CD4-positive, alpha-beta T cell (primary cell): Measurements from ENCODE around the gene PDE6C. TPM values are rescaled to one million over a fixed set of nuclear protein-coding genes. Genes with fewer than 3 reads are reported as not detected.

Experiments
- ATAC-seq: fragments of 200-7000 bp; cut with Tn5 transposase; one replicate; pipeline ENCODE4 v1.10.0; 2022; ENCODE audit warnings: mild to moderate bottlenecking; ENCODE audit not compliant: poor library complexity
- CTCF ChIA-PET: fragments of 350-600 bp; sonication (Branson Sonifier 250); formaldehyde crosslinking; loops from one replicate; lab custom pipeline; 2021; ENCODE audit warnings: antibody characterized with exemption, inconsistent platforms; lab: Charles Lee
- POLR2A ChIA-PET: fragments of 350-600 bp; sonication (Branson Sonifier 250); formaldehyde crosslinking; loops from one replicate; lab custom pipeline; 2021; ENCODE audit warnings: antibody characterized with exemption, inconsistent platforms; lab: Charles Lee
- DNase-seq, 14 experiments: peaks; one replicate each; pipeline ENCODE4 v3.0.0-alpha.2; 2013 to 2020; ENCODE audit warnings: mixed read lengths in 2 of 14
- H3K27ac ChIP-seq, 2 donors: one replicate each; pipeline versions ENCODE4 v1.5.1 to v1.7.0; 2013; ENCODE audit warnings: low read length in 2 of 2, low read depth in 1 of 2, mild to moderate bottlenecking in 1 of 2
- H3K27me3 ChIP-seq, 2 experiments: 1 replicate in 1 of 2; 2 replicates in 1 of 2; pipeline versions ENCODE4 v1.6.1 to v1.7.0; 2013; ENCODE audit warnings: low read length in 2 of 2, control low read depth in 1 of 2, mild to moderate bottlenecking in 1 of 2, moderate library complexity in 1 of 2; ENCODE audit not compliant: insufficient read depth in 2 of 2, control insufficient read depth in 1 of 2
- H3K36me3 ChIP-seq: one replicate; pipeline ENCODE4 v1.6.1; 2013; ENCODE audit warnings: low read length, control low read depth; ENCODE audit not compliant: insufficient read depth
- H3K4me1 ChIP-seq: one replicate; pipeline ENCODE4 v1.6.1; 2013; ENCODE audit warnings: low read length, control low read depth; ENCODE audit not compliant: insufficient read depth
- H3K4me3 ChIP-seq: one replicate; pipeline ENCODE4 v1.5.1; 2013; ENCODE audit warnings: mild to moderate bottlenecking, low read length, moderate library complexity
- H3K9me3 ChIP-seq, 2 experiments: 1 replicate in 1 of 2; 2 replicates in 1 of 2; pipeline versions ENCODE4 v1.6.1 to v1.7.0; 2013; ENCODE audit warnings: low read length in 2 of 2, mild to moderate bottlenecking in 2 of 2, control low read depth in 1 of 2, moderate library complexity in 1 of 2; ENCODE audit not compliant: control insufficient read depth in 1 of 2, insufficient read depth in 1 of 2
- H3K27ac Mint-ChIP-seq: one replicate; pipeline ENCODE4 v1.8.0; 2020; ENCODE audit warnings: mixed read lengths
- H3K27me3 Mint-ChIP-seq: one replicate; pipeline ENCODE4 v1.8.0; 2021; ENCODE audit warnings: mixed read lengths
- H3K36me3 Mint-ChIP-seq: one replicate; pipeline ENCODE4 v1.8.0; 2021; ENCODE audit warnings: low read depth, mixed read lengths
- H3K4me1 Mint-ChIP-seq: one replicate; pipeline ENCODE4 v1.8.0; 2021; ENCODE audit warnings: low read depth, mixed read lengths
- H3K4me3 Mint-ChIP-seq: one replicate; pipeline ENCODE4 v1.8.0; 2020; ENCODE audit warnings: mild to moderate bottlenecking, mixed read lengths
- H3K9me3 Mint-ChIP-seq: one replicate; pipeline ENCODE4 v1.8.0; 2020; ENCODE audit warnings: mixed read lengths
- CTCF ChIP-seq: fragments of 200-600 bp; IDR thresholded peaks from one replicate; pipeline ENCODE4 v1.8.0; 2022; ENCODE audit warnings: antibody characterized with exemption, mild to moderate bottlenecking
- intact Hi-C, 2 experiments: fragments of 100-400 bp; cut with DNase I in 1 of 2; cut with micrococcal nuclease in 1 of 2; formaldehyde crosslinking; loops; one replicate each; pipeline versions ENCODE4 v1.15.1 to v1.9.0; 2023 to 2025; cut with DNase I, micrococcal nuclease
- total RNA-seq, 174 experiments: library from RNA in 2 of 174; stranded (reverse) in 2 of 174; gene quantifications; one replicate each; pipeline ENCODE4 v1.2.3 and lab custom pipeline; 2021 to 2026

PDE6C gene
- total RNA-seq, 2 experiments from 2014 or later = not detected

DNA sequence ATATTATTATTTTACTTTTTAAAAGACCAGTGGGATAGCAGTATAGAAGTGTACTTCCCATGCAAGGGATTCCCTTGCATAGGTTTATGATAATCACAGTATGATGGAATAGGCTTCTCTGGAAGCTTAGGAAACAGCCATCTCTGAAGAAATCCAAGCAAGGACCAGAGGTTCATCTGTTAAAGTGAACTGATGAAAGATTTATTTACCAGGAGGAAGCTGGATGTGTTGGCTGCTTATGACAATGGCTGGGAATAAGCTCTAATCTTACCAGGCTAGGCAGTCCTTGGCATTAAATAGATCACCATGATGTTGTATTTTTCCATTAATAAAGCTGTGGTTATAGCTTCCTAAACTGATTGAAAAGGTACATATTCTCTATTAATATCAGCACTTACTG, 58.0 kb downstream of the PDE6C start:
- Histone ChIP-seq H3K36me3 (peaks cover 68% of the 10 kb centered on the region), H3K27ac (no peak overlapping the region), H3K4me3 (no peak overlapping the region), H3K4me1 (no peaks in the 10 kb centered on the region), H3K27me3 (no peaks in the 10 kb centered on the region), H3K9me3 (no peaks in the 10 kb centered on the region)
- no peaks in the 10 kb centered on the region for H3K9me3 Mint-ChIP-seq
- TF ChIP-seq CTCF = no peak
- H3K36me3 Mint-ChIP-seq = peaks cover 94% of the 10 kb centered on the region
- ATAC-seq (no peak), DNase-seq (no peak)
- H3K4me1 Mint-ChIP-seq = peaks cover 4% of the 10 kb centered on the region
- POLR2A ChIA-PET = no interaction called here
- no peaks in the 10 kb centered on the region for H3K27me3 Mint-ChIP-seq
- intact Hi-C loops = no loop called here
- CTCF ChIA-PET = interaction anchor here (0.9 to 1.2 kb wide), 2 partner anchors 10 to 15 kb away, joined by 3 to 4 read pairs; no protein-coding TSS in a partner anchor
- H3K4me3 Mint-ChIP-seq = no peak overlapping the region
- H3K27ac Mint-ChIP-seq = no peak overlapping the region

DNA sequence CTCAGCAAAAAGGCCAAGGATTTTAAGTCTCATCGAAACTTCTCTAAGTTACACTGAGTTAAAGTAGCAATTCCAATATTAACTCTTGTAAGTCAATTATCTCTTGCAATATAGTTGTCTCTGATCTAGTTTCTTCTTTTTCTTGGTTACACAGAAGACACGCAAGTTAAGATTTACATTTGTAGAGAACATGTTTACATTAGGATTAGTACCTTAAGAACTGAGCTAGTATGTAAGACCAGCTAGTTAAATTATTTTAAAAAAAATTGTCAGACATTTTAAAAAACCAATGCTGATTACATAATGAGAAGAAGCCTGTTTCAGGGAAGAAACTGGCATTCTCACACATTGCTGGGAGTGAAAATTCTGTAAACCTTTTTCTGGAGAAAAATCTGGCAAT, 58.7 kb downstream of the PDE6C start:
- CTCF ChIA-PET = interaction anchor here (0.9 to 1.2 kb wide), 2 partner anchors 9 to 15 kb away, joined by 3 to 4 read pairs; no protein-coding TSS in a partner anchor

GRCh38 chr10:93672022-93672678, 59.8 kb downstream of the PDE6C start:
- H3K36me3 ChIP-seq = peaks cover 68% of the 10 kb centered on the region
- H3K27ac Mint-ChIP-seq = no peak overlapping the region
- peaks cover 77% of the 10 kb centered on the region for H3K36me3 Mint-ChIP-seq

More for the DNA sequence above, 58.7 kb downstream of the PDE6C start:
- POLR2A ChIA-PET = no interaction called here
- H3K27ac ChIP-seq = no peak overlapping the region
- no peaks in the 10 kb centered on the region for H3K27me3 ChIP-seq
- Mint-ChIP-seq H3K27me3 (no peaks in the 10 kb centered on the region), H3K4me3 (no peak overlapping the region), H3K27ac (no peak overlapping the region), H3K4me1 (peaks cover 4% of the 10 kb centered on the region), H3K9me3 (no peaks in the 10 kb centered on the region), H3K36me3 (peaks cover 88% of the 10 kb centered on the region)
- intact Hi-C loops = no loop called here
- no peaks in the 10 kb centered on the region for H3K4me1 ChIP-seq
- H3K4me3 ChIP-seq = no peak overlapping the region
- no peaks in the 10 kb centered on the region for H3K9me3 ChIP-seq
- no peak for TF ChIP-seq CTCF
- peaks cover 74% of the 10 kb centered on the region for H3K36me3 ChIP-seq
- no peak for DNase-seq
- ATAC-seq = no peak

More at GRCh38 chr10:93672022-93672678, 59.8 kb downstream of the PDE6C start:
- Mint-ChIP-seq H3K9me3 (no peaks in the 10 kb centered on the region), H3K4me1 (peaks cover 4% of the 10 kb centered on the region), H3K27me3 (no peaks in the 10 kb centered on the region), H3K4me3 (no peak overlapping the region)
- Histone ChIP-seq H3K27me3 (no peaks in the 10 kb centered on the region), H3K27ac (no peak overlapping the region), H3K4me1 (no peaks in the 10 kb centered on the region), H3K9me3 (no peaks in the 10 kb centered on the region), H3K4me3 (no peak overlapping the region)
- ChIA-PET CTCF (no interaction called here), POLR2A (no interaction called here)
- TF ChIP-seq CTCF = no peak
- ATAC-seq (no peak), DNase-seq (no peak)
- intact Hi-C loops = no loop called here
